Vagina (tissue), 2 donors: ENCODE measurements around the gene VPS9D1.

ENCODE experiments used
- CTCF ChIP-seq, 3 experiments: fragments of 450-650 bp in 2 of 3; fragments of 200-600 bp in 1 of 3; sonication (generic) in 1 of 3; IDR thresholded peaks; one replicate each; pipeline ENCODE4 v1.5.1; 2017 to 2019; ENCODE audit warnings: antibody characterized with exemption in 3 of 3, mild to moderate bottlenecking in 2 of 3, moderate library complexity in 2 of 3
- POLR2A ChIP-seq, 2 donors: fragments of 450-650 bp; IDR thresholded peaks; one replicate each; pipeline ENCODE4 v1.6.1; 2017; ENCODE audit warnings: antibody characterized with exemption in 2 of 2, mild to moderate bottlenecking in 2 of 2, moderate library complexity in 2 of 2
- POLR2AphosphoS5 ChIP-seq, 2 donors: sonication (generic); formaldehyde crosslinking; IDR thresholded peaks; one replicate each; pipeline ENCODE4 v1.9.0; 2017; ENCODE audit warnings: antibody characterized with exemption in 2 of 2, mild to moderate bottlenecking in 2 of 2, low read depth in 1 of 2; ENCODE audit not compliant: insufficient read depth in 1 of 2

GRCh38 chr16:89746043-89746442, 25.3 kb upstream of the VPS9D1 start:
- TF ChIP-seq CTCF (IDR thresholded peaks at IDR 0.05): no peak
- no peak for TF ChIP-seq POLR2A (IDR thresholded peaks at IDR 0.05)
- TF ChIP-seq POLR2AphosphoS5 (IDR thresholded peaks at IDR 0.05; ENCODE audit: insufficient read depth in 1 of 2, low read depth in 1 of 2): no peak
